Right lung (tissue), 5 donors: ENCODE data around the gene HNRNPAB. TPM values are rescaled to one million over a fixed set of nuclear protein-coding genes. Genes with fewer than 3 reads are reported as not detected.
A peak's percentile ranks its signal among the peaks of the same experiment; 100 is the strongest.
"Not testable (repeated sequence)": the region's sequence is repeated elsewhere in the genome, so short reads cannot be mapped to it uniquely, and the experiment has no call there.

Source experiments
- DNase-seq, 2 donors: peaks; one replicate each; pipeline ENCODE4 v3.0.0-alpha.2; 2013
- polyA plus RNA-seq, 5 donors: library from polyadenylated mRNA; unstranded; fragments of 120-200 nt; gene quantifications; one replicate each; pipeline versions ENCODE4 v1.2.1 to v1.2.3, GENCODE V29; 2013; ENCODE audit warnings: inconsistent platforms in 1 of 5, low replicate concordance in 1 of 5; ENCODE audit not compliant: insufficient read length in 5 of 5, insufficient read depth in 1 of 5

HNRNPAB gene
- polyA plus RNA-seq, 5 donors: 113 to 157 (median 127) TPM

DNA sequence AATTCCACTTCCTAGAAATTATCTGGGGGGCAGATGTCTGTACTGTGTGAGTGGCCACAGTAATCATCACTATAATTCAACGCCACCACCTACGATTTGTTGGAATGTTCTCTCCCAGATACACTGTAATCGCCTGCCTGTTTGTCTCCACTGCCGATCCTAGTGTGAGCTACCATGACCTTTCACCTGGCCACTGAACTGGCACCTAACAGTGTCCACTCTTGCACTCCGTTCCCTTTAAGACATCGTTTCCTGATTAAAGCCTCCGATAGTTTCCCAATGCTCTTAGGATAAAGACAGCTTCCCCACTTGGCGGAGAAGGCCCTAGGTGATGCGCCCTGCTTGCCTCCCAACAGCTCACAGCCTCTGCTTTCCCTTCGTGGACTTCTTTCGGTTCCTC, 24.3 kb downstream of the HNRNPAB start:
- DNase-seq: no peak

DNA sequence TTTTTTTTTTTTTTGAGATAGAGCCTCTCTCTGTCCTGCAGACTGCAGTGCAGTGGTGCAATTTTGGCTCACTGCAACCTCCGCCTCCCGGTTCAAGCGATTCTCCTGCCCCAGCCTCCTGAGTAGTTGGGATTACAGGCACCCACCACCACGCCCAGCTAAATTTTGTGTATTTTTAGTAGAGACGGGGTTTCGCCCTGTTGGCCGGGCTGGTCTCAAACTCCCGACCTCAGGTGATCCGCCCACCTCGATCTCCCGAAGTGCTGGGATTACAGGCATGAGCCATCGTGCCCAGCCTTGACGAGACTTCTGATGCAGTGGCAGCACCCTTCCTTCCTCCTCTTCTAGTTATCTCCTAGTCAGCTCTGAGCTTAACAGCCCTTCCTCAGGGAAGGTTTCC, 24.8 kb downstream of the HNRNPAB start:
- not testable (repeated sequence) for DNase-seq

DNA sequence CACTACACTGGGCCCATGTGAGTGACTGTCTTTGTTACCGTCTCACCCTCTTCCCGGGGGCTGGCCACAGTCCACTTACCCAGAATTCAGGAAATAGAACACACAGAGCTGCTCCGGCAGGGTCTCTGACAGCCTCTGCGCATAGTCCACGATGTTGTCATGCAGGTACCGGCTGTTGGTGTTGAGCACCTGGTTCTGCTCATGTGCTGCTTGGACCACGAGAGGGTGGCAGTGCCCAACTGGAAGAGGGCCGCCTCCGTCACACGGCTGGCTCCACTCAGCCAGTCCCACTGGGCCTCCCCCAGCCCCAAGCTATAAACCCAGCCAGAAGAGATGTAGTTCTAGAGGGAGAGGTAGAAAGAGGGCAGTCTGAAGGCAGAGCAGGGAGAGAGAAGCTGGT, 25.5 kb downstream of the HNRNPAB start:
- DNase-seq: no peak

DNA sequence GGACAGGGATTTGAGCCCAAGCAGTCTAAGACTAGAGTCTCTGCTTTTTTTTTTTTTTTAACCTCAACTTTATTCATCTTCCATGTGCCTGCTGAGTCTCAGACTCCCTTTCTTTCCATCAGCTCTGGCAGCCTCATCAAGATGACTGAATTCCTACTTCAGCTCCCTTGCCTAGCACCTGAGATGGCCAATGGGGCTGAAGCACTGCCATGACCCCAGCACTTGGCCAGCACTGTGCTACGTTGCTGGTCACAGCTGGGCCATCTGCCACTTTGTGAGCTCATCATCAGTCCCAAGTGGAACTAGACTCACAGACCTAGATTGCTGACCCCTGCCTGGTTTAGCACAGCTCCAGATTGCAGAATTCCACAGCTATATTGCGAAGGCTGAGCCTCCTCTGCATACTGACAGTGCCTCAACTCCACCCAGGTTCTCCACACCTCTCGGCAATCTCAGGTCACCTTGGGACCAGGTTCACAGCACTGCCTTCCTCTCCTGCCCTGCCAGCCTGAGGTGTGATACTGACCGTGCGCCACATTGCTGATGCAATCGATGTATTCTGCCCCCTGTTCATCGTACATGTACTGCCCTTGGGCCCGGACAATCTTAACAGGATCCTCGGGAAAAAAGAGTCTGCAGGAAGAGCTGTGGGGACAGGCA, 26.7 kb downstream of the HNRNPAB start:
- DNase-seq: no peak

DNA sequence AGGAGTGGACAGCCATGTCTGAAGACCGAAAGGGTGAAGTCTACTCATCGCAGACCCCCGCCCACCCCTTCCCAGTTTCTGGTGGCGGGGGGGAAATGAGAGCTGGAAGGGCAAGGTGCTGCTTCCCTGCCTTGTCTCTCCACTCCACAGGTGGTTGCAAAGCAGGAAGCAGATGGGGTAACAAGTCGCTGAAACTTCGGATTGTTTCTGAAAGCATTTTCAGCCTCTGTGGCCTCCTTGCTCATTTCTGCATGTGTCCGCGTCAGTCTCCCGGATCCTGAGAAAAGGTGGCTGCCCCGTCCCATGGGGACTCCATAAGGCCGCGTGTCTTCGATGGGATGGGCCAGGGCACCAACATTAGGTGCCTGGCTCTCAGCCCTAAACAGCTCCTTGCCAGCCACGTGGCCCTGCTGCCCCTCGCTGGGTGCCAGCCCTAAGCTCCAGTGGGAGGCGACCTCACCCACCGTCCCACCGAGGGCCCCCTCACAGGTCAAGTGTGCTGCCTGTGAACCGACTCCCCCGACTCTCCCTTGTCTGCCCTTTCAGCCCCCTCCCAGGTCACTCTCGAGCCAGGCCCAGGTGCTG, 27.3 kb downstream of the HNRNPAB start:
- no peak for DNase-seq

DNA sequence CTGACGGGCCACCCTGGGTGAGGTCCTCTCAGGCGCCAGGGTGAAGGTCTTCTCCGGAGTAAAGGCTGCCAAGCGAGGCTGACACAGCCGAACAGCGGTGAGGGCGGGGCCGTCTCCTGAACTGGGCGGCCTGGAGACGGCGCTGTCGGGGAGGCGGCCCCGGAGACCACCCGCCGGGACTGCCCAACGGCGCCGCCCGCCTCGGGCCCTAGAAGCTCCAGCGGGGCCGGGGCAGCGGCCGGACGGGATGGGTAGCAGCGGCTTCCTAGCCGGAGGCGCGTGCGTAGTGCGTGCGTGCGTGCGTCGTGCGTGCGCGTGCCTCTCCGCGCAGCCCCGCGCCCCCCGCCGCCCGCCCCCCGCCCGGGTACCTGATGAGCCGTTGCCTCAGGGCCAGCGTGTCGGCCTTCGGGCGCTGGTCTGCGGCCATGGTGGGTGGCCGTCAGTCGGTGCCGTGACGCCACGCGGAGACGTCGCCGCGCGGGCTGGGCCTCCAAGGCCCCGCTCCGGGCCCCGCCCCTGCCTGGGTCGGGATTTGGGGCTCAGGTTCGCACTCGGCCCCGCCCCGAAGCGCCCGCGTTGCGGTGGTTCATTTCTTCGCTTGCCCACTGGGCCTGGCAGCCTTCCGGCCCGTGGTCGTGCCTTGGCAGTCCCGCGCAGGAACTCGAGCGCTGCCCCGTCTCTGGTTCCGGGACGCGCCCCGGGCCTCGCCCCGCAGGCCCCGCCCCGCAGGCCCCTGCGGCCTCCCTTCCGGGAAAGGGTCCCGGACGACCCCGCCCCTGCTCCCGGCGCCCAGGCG, 28.0 kb downstream of the HNRNPAB start, which contains the start of gene PHYKPL:
Gene PHYKPL, minus strand, starts transcription at position 679 of the 796 bp plus-strand sequence. Its CDS starts 252 bp downstream, at position 427.
- DNase-seq: peak; percentile 62 to 73

DNA sequence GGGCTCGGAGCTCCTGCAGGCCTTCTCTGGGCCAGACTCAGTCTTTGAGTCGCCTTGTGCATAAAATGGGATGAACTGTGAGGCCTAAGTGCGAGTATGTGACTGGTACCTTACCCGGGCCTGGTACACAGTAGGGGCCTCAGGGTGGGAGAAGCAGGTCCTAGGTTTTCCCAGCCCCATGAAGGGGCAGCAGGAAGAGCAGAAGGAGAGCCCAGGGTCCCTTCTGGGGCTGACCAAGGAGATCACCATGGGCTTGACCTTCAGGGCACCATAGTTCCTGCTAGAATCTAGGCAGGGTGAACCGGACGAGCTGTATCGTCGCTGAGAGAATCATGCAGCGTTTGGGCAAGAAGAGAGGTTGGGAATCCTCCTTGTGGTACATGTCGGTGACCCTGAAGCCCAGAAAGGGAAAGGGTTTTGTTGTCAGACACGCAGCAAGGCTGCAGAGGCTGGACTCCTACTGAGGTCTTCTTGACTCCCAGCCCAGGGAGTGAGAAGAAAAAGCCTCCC, 28.6 kb downstream of the HNRNPAB start:
- DNase-seq: no peak

DNA sequence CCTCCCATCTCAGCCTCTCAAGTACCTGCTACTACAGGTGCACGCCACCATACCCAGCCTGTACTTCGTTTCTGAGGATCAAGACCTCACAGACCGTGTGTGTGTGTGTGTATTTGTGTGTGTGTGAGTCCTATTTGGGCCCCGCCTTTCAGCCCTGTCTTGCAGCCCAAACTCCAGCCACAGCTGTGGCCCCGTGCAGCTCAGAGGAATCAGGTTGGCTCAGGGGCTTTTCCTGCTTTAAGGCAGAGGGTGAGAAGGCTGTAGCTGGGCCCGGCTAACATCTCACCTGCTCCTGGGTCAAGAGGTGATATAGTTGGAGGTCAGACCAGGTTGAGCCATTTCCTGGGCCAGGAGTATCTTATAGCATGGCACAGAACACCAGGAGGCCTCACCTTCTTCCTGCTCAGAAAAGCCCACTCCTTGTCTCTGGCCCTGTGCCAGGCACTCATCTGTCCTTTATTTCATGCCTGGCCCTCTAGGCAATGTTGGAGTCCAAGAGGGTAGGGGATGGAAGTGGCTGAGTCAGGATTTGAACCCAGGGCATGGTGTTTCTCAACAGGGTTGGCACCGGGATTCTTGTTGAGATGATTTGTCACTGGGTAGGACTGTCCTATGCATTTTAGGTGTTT, 29.9 kb downstream of the HNRNPAB start:
- DNase-seq: no peak

DNA sequence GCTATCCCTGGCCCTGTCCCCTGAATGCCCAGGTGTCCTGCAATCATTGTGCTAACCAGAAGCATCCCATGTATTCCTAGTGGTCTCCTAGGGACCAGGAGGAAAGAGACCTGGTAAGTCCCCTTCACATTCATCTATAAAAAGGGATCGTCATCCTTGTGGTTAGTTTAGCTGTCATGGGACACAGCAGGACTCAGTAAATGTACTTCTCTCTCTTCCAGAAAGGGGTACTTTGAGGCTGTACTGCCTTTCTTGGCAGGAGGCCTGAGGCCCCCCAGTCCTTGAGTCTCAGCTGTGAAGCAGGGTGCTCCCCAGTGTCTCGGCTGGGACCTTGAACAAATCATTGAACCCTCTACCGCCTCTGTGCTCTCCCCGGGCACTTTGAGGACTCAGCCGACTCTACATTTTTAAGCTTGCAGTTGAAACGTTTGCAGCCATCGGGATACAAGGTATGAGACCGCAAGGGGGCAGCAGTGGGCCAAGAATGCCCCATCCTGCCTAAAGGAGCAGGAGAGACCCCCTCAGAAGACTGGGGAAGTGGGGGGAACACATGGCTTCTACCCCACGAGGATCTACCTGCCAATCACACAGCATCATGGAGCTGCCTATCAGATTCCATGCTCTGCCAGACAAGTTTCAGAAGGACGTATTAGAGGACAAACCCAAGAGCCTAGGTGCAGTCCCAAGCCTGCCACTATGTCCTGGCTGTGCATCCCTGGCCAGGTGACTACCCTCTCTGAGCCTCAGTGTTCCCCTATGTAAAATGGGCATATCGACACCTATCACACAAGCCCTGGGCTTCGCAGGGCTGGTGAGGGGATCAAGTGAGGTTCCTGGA, 30.6 kb downstream of the HNRNPAB start:
- peak; percentile 40 to 56 for DNase-seq

DNA sequence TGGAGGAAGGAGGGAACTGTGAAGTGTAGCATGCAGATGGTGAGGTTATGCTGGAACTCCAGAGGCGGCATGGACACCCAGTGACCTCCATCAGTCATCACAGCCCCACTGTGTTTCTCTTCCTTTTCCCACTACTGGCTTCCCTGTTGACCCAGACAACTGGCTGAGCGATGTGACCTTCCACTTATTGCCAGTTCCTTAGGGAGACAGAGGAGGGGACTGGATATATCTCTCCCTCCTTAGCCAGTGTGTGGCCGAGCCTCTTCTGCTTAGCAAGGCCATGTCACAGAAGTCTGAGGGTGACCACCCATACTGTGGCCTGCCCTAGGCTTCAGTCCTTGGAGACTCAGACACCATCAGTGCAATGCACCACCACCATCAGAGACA, 31.2 kb downstream of the HNRNPAB start:
- no peak for DNase-seq

DNA sequence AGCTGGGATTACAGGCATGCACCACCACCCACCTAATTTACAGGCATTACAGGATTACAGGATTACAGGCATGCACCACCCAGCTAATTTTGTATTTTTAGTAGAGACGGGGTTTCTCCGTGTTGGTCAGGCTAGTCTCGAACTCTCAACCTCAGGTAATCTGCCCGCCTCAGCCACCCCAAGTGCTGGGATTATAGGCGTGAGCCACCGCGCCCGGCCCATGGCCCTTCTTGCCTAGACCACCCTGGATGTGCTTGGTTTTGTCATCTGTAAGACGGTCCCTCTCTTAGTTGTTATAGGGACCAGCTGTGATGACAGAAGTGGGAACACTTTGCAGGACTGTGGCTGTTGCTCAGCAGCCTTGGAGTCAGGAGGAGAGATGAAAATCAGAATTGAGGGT, 31.8 kb downstream of the HNRNPAB start:
- DNase-seq: no peak

DNA sequence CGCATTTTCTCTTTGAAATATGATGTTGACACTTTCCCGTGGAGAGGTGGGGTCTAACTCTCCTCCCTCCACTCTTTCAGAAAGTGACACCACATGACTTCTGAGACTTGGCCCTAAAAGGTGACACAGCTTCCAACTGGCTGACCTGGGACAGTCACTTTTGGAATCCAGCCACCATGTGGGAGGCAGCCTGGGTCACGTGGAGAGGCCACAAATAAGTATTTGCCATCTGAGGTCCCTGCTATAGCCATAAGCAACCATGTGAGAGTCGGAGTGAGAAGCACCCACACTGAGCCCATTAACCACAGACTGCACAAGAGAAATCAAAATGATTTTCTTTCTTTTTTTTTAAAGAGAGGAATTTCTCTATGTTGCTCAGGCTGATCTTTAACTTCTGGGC, 32.3 kb downstream of the HNRNPAB start:
- no peak for DNase-seq

DNA sequence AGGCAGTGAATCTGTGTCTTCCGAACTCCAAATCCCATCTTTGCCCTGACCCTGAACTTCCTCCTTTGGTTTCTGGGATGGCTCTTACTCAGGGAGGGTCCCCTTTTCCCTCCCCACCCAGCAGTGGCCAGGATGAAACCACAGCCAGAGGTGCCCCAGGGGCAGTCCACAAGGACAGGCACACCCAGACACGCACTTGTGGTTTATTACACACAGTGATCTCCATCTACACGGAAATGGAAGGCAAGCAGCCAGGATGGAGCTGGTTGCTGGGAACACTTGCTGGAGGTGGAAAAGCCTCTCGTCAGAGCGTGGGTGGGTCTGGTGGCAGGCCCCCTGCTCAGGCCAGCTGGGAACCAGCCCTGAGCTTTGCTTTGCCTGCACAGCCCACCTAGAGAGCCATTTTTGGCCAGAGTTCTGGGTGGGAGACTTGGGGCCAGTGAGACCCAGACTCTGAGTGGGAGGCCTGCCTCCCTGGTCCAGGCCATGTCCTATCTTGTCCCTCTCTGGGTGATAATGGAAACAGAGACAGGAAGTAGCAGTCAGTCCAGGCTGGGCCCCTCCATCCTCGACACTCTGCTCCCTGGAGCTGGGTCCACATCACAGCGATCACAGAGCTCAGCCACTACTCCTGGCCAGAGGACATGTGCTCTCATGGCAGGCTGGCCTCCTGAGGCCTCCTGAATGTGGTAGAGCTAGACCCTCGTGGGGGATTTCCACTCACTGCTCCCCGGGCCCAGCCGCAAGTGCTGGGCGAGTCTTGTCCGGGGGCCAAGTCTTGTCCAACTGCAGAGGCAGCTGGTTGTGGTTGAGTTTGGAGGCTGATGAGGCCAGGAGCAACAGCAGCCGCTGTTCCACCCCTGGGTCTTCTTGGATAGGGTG, 33.3 kb downstream of the HNRNPAB start:
- DNase-seq: no peak

DNA sequence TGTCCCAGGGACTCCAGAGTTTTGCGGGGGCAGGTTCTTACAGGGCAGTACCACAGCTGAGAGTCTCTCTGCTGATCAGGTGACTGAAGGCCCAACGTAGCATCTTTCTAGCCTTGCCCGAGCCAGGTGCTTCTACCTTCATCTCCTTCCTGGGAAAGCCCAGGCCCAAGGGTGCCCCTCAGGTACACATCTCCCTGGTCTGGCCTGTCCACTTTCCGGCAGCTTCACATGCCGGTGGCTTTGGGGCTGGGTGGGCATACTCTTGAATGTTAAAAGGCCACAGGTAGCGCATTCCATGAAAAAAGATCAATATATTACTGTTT, 33.9 kb downstream of the HNRNPAB start:
- no peak for DNase-seq

DNA sequence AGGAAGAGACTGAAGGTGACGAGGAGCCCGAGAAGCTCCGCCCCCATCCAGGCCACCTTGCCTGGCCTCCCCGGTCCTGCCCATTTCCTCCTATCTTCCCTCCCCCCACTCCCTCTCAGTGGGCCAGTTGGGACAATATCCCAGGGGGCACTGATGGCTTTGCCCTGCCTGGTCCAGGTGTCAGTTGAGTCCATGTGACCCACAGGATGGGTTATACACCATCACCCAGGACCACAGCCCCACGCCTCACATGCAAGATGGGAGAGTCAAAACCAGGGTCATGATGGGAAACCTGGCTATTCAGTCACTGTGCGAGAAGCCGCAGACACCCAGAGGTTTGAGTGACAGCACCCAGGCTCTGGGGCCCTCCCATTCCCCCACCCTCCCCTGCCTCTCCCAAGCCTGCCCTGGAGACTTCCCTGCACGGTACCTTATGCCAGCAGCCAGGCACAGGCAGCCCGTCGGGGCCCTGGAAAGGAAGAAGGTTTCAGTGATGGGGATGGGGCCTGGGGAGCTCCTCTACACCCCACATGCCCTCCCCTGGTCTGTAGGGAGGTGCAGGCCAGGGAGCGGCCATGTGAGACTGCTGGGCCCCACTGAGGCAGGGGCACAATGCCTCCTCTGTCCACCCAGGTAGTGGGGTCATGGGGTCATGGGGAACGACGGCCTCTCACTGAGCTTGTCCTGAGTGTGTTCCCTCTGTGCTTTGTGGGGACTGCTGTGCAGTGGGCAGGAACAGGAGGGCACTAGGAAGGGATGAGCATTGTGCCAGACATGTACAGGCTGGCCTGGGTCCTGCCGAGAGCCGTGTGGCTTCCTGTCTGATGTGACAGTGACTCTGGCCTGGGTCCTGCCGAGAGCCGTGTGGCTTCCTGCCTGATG, 34.6 kb downstream of the HNRNPAB start:
- DNase-seq: no peak

DNA sequence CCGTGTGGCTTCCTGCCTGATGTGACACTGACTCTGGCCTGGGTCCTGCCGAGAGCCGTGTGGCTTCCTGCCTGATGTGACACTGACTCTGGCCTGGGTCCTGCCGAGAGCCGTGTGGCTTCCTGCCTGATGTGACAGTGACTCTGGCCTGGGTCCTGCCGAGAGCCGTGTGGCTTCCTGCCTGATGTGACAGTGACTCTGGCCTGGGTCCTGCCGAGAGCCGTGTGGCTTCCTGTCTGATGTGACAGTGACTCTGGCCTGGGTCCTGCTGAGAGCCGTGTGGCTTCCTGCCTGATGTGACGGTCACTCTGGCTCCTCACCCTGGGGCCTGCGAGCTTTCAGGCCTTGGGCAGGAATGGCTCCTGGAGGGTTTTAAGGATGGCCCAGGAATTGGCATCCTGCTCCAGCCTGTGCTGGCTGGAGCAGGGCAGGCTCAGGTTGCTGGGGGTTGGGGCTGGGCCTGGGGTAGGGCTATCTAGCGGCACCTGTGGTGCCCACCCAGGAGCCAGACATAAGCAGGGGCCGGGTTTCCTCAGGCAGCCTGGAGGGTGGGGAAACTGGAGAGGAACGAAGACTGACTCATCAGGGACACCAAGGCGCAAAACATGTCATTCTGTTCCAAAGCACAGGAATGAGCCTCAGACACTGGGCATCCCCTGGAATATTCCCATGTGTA, 35.4 kb downstream of the HNRNPAB start:
- not testable (repeated sequence) for DNase-seq

DNA sequence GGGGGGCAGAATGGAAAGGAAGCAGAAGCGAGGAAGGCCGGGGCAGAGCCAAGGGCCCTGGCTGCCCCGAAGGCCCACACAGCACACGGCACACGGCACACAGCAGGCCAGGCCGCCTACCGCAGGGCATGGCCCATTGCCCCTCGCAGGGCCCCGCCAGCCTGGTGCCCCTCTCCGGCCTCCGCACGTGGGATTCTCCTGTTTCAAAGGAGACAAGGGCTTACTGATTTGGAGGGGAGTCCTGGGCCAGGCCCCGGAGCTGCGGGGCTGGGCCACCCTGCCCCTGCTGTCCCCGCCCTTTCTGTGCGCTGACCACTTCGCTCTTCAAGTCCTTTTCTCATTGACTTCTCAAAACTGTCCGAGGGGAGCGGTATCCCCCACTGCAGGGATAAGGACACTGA, 36.0 kb downstream of the HNRNPAB start:
- DNase-seq: no peak

DNA sequence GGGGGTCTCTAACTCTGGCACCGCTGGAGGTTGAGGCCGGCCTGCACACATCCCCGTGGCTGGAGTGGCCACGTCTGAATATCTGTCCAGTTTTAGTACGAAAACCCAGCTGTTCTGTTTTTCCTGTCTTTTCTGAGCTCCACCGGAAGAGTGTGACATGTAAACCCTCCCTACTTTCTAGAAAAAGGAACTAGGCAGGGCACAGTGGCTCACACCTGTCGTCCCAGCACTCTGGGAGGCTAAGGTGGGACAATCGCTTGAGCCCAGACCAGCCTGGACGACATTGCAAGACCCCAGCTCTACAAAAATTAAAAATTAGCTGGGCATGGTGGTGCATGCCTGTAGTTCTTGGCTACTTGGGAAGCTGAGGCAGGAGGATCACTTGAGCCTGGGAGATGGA, 36.4 kb downstream of the HNRNPAB start:
- DNase-seq: no peak

DNA sequence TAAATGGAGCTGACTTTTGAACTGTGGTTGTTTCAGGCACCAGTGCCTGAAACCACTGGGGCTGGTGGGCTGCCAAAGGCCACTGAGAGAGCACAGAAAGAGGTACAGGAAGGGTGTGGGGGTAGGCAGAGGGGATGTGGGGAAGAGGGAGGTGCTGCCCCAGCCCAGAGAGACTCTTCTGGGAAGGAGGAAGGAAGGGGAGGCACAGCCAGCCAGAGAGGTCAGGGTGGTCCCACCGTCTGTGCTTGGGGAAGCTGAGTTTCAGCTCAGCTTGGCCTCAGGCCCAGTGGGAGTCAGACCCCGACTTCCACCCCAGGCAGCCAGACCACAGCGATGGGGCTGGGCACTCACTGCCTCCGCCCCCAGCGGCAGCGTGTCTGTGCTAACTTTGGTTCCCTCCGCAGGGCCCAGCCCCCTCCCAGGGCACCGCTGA, 36.9 kb downstream of the HNRNPAB start:
- no peak for DNase-seq
